ENCODE results near the gene ARHGAP26.

DNA sequence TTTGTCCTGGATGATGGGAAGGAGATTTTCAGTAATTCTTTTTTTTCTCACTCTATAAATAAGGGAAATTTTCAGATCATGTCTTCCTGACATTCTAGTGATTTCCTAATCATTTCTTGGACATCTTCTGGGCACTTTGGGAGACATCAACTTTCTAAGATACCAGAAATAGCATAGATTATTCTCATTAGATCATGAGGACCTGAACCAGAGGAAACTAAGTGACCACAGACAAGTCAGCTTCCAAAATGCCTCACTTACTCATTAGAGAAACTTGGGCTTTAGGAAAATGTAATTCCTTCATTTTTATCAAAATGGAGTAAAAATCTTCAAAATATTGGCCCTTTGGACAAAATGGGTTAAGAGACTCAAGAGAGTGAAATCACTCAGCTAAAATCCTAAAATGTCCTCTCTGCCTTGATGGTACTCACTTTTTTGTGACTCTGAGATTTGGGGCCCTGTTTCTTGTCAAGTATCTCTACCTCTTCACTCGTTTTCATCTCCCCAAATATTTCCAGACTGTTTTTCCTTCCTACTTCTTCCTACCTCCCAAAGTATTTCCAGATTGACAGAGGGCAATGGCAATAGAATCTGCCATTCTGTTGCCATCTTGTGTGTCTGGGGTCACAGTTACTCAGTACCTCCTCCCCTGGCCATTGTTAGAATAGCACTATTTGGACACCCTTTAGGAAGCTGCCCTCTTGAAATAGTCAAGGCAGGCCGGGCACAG, 438.8 kb downstream of the ARHGAP26 start:
- TF ChIP-seq EZH2 (IDR thresholded peaks at IDR 0.05; ENCODE audit: low read depth, unreplicated experiment) (no peak), POLR2AphosphoS5 (IDR thresholded peaks at IDR 0.05; ENCODE audit: low read depth) (no peak), EZH2phosphoT487 (IDR thresholded peaks at IDR 0.05; ENCODE audit: unreplicated experiment) (no peak), NANOG (IDR thresholded peaks at IDR 0.05; ENCODE audit: borderline replicate concordance) (no peak), STAT1 (IDR thresholded peaks at IDR 0.05; ENCODE audit: unreplicated experiment) (no peak)
- TF ChIP-seq, protein P1, sequence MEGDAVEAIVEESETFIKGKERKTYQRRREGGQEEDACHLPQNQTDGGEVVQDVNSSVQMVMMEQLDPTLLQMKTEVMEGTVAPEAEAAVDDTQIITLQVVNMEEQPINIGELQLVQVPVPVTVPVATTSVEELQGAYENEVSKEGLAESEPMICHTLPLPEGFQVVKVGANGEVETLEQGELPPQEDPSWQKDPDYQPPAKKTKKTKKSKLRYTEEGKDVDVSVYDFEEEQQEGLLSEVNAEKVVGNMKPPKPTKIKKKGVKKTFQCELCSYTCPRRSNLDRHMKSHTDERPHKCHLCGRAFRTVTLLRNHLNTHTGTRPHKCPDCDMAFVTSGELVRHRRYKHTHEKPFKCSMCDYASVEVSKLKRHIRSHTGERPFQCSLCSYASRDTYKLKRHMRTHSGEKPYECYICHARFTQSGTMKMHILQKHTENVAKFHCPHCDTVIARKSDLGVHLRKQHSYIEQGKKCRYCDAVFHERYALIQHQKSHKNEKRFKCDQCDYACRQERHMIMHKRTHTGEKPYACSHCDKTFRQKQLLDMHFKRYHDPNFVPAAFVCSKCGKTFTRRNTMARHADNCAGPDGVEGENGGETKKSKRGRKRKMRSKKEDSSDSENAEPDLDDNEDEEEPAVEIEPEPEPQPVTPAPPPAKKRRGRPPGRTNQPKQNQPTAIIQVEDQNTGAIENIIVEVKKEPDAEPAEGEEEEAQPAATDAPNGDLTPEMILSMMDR (conservative IDR thresholded peaks at IDR 0.05; ENCODE audit: low read depth in 2 of 2) = peak; percentile 32 to 44
- TF ChIP-seq, protein P2, sequence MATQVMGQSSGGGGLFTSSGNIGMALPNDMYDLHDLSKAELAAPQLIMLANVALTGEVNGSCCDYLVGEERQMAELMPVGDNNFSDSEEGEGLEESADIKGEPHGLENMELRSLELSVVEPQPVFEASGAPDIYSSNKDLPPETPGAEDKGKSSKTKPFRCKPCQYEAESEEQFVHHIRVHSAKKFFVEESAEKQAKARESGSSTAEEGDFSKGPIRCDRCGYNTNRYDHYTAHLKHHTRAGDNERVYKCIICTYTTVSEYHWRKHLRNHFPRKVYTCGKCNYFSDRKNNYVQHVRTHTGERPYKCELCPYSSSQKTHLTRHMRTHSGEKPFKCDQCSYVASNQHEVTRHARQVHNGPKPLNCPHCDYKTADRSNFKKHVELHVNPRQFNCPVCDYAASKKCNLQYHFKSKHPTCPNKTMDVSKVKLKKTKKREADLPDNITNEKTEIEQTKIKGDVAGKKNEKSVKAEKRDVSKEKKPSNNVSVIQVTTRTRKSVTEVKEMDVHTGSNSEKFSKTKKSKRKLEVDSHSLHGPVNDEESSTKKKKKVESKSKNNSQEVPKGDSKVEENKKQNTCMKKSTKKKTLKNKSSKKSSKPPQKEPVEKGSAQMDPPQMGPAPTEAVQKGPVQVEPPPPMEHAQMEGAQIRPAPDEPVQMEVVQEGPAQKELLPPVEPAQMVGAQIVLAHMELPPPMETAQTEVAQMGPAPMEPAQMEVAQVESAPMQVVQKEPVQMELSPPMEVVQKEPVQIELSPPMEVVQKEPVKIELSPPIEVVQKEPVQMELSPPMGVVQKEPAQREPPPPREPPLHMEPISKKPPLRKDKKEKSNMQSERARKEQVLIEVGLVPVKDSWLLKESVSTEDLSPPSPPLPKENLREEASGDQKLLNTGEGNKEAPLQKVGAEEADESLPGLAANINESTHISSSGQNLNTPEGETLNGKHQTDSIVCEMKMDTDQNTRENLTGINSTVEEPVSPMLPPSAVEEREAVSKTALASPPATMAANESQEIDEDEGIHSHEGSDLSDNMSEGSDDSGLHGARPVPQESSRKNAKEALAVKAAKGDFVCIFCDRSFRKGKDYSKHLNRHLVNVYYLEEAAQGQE (IDR thresholded peaks at IDR 0.05; ENCODE audit: unreplicated experiment) = no peak
- TF ChIP-seq, protein P3, sequence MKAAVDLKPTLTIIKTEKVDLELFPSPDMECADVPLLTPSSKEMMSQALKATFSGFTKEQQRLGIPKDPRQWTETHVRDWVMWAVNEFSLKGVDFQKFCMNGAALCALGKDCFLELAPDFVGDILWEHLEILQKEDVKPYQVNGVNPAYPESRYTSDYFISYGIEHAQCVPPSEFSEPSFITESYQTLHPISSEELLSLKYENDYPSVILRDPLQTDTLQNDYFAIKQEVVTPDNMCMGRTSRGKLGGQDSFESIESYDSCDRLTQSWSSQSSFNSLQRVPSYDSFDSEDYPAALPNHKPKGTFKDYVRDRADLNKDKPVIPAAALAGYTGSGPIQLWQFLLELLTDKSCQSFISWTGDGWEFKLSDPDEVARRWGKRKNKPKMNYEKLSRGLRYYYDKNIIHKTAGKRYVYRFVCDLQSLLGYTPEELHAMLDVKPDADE (IDR thresholded peaks at IDR 0.05) = no peak

Measured in GM23338 (cell line).